ENCODE data around the gene PARP16.
A peak's percentile ranks its signal among the peaks of the same experiment; 100 is the strongest.

PARP16 gene

DNA sequence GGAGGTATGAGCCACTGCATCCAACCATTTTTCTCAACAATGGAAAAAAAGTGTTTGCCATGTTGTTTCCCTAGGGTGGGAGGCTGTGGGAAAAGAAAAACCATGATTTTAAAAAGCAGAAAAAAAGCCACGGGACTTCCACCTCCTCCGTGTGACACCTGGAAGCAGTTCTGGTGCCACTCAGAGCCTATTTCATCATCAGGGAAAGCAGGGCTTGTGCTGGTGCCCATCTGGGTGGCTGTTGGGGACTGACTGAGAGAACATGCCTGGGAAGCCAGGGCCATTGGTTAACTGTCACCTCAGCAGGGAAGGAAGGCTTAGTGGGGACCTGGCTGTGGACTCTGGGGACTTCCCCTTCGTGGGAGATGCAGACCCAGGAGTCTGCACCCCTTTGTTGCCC, 25.1 kb upstream of the PARP16 start:
- no peak for DNase-seq

DNA sequence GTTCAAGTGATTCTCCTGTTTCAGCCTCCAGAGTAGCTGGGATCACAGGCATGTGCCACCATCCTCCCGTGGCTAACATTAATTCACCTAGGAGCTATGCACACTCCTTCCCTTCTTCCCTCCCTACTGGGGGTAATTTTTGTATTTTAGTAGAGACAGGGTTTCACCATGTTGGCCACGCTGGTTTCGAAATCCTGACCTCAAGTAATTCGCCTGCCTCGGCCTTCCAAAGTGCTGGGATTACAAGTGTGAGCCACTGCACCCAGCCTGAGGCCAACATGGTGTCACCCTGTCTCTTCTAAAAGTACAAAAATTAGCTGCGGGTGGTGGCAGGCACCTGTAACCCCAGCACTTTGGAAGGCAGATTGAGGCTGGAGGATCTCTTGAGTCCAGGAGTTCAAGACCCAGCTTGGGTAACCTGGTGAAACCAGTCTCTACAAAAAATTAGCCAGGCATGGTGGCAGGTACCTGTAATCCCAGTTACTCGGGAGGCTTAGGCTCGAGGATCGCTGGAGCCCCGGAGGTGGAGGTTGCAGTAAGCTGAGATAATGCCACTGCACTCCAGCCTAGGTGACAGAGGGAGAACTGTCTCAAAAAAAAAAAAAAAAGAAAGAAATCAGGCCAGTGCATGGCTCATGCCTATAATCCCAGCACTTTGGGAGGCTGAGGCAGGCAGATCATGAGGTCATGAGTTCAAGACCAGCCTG, 23.9 kb upstream of the PARP16 start:
- no peak for DNase-seq

DNA sequence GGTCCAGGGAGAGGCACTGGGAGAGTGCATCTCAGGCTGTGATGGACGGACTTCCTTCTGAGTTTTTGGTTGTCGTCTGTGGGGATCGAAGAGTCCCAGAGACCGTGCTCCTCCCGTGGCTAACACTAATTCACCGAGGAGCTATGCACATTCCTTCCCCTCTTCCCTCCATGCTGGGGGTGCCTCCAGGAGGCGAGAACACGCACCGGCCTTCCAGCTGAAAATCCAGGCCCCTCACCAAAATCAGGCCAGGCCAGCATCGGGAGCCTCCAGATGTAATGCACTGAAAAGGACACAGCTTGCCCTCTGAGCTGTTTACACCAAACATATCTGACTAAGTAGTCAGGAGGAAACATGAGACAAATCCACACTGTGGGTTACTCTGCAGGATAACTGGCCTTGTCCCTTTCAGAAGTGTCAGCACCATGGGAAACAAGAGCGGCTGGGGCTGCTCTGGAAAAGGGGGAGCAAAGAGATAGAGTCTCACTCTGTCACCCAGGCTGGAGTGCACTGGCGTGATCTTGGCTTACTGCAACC, 23.3 kb upstream of the PARP16 start:
- no peak for DNase-seq

- no peak for DNase-seq
These were observed 21.3 kb upstream of the PARP16 start for GRCh38 chr15:65307978-65308377.

DNA sequence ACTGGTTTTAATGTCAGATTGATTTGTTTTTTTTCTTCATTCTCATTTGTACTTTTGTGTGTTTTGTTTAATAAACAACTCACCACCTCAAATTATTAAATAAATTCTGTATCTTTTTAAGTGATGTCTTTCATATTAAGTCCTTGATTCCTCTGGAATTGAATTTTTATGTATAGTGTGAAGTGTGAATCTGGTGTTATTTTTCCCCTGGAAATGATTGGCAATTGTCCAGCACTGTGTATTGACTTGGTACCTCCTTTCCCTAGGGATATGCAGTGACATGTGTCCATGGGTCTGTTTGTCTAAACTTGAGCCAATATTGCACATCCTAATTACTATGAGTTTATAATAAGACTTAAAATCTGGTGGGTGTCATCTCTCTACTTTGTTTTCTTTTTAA, 19.9 kb upstream of the PARP16 start:
- no peak for DNase-seq

DNA sequence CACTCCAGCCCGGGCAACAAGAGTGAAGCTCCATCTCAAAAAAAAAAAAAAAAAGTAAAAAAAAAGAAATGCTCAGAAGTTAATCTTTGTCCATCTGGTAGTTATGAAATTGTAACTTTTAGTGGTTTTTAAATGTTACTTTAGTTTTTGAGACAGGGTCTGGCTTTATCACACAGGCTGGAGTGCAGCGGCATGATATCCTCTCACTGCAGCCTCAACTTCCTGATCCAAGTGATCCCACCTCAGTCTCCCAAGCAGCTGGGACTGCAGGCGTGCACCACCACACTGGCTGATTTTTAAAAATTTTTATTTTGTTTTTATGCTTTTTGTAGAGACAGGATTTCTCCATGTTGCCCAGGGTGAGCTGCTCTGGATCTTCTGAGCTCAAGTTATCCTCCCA, 19.1 kb upstream of the PARP16 start:
- DNase-seq, result peak; percentile 17

DNA sequence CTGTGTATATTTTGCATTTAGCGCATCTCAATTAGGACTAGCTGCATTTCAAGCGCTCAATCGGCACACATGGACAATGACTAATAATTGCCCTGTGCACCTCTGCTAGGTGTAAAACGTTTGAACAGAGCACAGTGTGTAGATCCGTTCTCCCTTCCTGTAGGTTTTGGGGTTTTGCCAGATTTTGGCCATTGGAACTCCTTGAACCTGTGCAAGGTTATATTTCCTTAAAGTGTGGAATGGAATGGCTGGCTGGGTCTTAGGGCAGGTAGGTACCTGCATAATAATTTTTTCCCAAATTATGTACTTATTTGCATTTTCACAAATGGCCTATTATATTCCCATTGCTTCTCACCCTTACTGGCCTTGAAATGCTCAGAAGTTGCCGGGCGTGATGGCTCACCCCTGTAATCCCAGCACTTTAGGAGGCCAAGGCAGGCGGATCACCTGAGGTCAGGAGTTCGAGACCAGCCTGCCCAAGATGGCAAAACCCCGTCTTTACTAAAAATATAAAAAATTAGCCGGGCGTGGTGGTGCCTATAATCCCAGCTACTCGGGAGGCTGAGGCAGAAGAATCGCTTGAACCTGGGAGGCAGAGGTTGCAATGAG, 18.6 kb upstream of the PARP16 start:
- DNase-seq, result no peak

GRCh38 chr15:65304381-65305149, 17.9 kb upstream of the PARP16 start, which contains the start of gene RNU5B-1:
RNU5B-1 (plus strand) TSS chr15:65304677.
- DNase-seq, result peak; percentile 94

- DNase-seq, result peak; percentile 20
These were observed 17.2 kb upstream of the PARP16 start for GRCh38 chr15:65303687-65304380.

- no peak for DNase-seq
These were observed 15.4 kb upstream of the PARP16 start for GRCh38 chr15:65302061-65302460.

DNA sequence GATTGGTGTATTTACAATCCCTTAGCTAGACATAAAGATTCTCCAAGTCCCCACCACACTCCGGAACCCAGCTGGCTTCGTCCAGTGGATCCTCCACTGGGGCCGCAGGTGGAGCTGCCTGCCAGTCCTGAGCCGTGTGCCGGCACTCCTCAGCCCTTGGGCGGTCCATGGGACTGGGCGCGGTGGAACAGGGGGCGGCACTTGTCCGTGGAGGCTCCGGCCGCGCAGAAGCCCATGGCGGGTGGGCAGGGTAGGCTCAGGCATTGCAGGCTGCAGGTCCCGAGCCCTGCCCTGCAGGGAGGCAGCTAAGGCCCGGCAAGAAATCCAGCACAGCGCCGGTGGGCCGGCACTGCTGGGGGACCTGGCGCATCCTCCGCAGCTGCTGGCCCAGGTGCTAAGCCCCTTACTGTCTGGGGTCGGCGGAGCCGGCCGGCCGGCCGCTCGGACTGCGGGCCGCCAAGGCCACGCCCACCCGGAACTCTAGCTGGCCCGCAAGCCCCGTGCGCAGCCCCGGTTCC, 14.3 kb upstream of the PARP16 start:
- no peak for DNase-seq

DNA sequence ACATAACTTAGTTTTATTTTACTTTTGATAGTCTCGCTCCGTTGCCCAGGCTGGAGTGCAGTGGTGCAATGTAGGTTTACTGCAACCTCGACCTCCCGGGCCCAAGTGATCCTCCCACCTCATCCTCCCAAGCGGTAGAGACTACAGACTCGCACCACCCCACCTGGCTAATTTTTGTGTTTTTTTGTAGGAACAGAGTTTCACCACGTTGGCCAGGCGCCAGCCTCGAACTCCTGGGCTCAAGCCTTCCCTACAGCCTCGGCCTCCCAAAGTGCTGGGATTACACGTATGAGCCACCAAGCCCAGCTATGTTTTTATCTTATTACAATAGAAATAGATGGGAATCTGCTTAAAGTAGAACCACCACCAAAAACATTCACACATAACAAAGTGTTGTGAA, 12.0 kb upstream of the PARP16 start:
- no peak for DNase-seq

- DNase-seq, result no peak
These were observed 6.3 kb upstream of the PARP16 start for GRCh38 chr15:65292938-65293518.

DNA sequence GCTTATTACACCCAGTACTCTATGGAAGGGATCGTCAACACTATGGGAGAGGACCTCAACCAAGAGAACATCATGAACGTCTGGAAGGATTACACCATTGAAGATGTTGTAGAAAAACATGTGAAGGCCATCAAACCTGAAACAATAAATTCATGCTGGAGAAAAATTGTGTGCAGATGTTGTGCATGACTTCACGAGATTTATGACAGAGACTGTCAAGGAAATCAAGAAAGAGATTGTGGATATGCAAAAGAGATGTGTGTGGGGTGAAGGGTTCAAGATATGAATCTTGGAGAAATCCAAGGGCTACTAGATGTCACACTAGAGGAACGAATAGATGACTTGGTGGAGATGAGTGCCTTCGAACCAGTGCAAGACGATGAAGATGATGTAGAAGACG, 3.5 kb upstream of the PARP16 start:
- DNase-seq, result no peak

GRCh38 chr15:65289261-65289854, 2.7 kb upstream of the PARP16 start:
- DNase-seq, result no peak

DNA sequence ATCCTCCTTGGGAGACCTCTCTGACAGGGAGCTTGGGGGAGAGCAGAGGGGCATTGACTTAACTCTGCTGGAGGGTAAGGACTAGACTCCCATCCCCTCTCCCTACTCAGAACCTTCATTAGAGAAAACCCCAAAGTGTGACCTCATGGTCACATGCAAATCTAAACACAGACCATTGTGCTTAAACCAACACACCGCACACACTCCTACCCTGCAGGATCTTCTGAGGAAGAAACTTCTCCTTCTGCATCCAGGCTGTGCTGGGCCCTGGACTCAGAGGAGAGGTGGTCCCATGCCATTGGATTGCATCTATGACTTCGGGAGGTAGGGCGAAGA, 805 bp upstream of the PARP16 start:
- DNase-seq, result no peak

DNA sequence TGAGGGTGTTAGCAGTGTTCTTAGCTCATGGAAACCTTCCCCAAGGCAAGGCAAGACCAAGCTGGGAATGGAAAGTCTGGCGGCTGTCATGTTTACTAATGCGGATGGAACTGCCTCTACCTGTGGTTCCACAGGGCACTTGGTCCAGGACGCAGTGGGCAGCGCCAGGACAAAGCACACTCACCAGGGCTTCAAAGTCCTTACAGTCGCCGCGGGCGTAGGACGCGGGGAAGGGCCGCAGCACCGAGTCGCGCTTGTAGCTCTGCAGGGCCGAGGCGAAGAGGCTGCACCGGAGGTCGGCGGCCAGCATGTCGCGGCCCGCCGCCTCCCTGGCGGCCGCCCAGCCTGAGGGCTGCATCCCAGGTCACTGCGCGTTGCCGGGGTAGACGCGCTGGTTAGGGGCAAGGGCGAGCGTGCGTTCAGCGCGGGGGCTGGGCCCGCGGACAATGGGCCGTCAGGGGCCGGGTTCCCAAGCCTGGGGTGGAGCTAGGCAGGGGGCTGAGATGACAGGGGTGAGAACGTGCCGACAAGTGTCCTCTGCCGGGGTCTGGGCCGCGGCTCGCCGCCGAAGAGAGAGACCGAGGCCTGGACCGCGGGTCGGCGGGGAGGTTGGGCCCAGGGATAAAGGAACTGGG, 497 bp downstream of the PARP16 start:
- peak; percentile 30 for DNase-seq

- DNase-seq, result no peak
These were observed 1.2 kb downstream of the PARP16 start for GRCh38 chr15:65285291-65286068.

- DNase-seq, result no peak
These were observed 8.2 kb downstream of the PARP16 start for GRCh38 chr15:65278480-65278879.

- no peak for DNase-seq
These were observed 9.7 kb downstream of the PARP16 start for GRCh38 chr15:65277015-65277414.

DNA sequence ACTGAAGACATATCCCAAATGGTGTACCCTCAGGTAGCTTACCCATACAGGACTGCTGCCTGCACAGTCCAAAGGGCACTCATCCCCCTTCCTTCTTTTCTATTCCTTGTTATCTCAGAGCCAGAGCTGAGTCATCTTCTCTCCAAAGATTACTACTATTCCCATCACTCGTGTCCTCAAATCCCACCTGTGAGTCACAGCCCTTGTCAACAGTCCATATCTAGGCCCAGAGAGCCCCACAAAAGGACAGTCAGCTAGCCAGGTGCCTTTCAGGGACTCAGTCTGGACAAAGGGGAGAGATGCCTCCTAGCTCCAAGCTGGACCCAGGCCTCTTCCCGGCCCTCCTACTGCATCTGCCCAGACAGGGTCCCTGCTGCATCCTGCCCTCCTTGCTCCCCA, 11.0 kb downstream of the PARP16 start:
- DNase-seq, result no peak

Measured in activated CD4-positive, alpha-beta T cell treated with anti-CD3 and anti-CD28 coated beads, Interleukin-2, Interleukin-6, amounts not matched to agents 100 ng/mL and 50 ng/mL, durations not matched to agents 16 hours and 8 hours (primary cell).